Coronary artery (tissue), 2 donors: ENCODE results near the gene AOC1.

Source experiments
- DNase-seq: peaks from one replicate; pipeline ENCODE4 v3.0.0-alpha.2; 2017; ENCODE audit warnings: low spot score
- H3K27ac ChIP-seq, 2 donors: fragments of 200-600 bp; sonication (generic); one replicate each; pipeline ENCODE4 v1.5.1; 2016 to 2019
- H3K4me3 ChIP-seq: fragments of 200-600 bp; sonication (generic); 2 replicates; pipeline ENCODE4 v1.5.1; 2016; ENCODE audit warnings: mild to moderate bottlenecking, moderate library complexity
- CTCF ChIP-seq: fragments of 200-600 bp; sonication (generic); IDR thresholded peaks from one replicate; pipeline ENCODE4 v1.5.1; 2019; ENCODE audit warnings: antibody characterized with exemption

Gene AOC1

GRCh38 chr7:150896562-150897209, 44.4 kb downstream of the AOC1 start:
- TF ChIP-seq CTCF, result no peak
- H3K27ac ChIP-seq, result no peak overlapping the region
- H3K4me3 ChIP-seq, result no peak overlapping the region
- no peak for DNase-seq

DNA sequence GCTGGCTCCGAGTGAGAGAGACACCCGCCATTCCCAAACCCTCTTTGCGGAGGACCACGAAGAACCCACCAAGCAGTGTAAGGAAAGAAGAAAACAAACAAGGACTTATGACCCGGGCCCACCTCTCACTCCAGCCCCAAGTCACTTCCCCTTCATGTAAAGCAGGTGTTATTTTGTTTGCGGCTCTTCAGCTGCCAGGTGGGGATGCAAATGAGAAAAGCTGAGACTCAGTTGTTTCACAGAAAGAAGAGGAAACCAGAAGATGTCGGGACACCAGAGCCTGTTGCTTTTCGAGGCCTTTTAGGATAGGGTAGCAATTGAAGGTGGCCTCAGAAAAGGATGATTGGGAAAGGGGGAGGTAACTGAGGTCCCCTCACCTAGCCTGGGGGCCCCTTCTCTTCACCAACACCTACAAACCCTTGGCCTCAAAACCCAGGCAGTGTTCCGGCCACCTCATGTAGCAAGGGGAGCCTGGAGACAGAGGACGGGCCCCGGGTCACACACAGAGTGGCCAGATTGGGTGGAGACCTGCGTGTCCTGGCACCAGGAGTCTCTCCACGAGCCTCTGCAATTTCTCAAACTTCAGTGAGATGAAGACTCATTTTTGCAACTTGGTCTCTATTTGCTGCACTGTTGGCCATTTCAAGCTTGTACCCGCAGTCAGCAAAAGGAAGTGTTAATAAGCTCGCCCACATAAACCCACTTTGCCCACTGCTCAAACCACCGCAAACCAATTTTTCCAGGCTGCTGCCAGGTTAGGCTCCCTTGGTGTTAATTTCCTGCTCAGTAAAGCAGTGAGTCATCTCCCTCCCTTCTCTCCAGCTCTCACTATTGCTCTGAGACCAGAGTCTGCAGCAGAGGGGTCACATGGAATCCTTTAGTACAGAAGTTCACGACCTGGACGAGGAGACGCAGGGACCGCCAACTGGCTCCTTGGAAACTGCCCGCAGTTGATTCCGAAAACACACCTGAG, 45.5 kb downstream of the AOC1 start:
- Histone ChIP-seq H3K4me3 (no peak overlapping the region), H3K27ac (no peak overlapping the region)
- no peak for DNase-seq
- no peak for TF ChIP-seq CTCF

DNA sequence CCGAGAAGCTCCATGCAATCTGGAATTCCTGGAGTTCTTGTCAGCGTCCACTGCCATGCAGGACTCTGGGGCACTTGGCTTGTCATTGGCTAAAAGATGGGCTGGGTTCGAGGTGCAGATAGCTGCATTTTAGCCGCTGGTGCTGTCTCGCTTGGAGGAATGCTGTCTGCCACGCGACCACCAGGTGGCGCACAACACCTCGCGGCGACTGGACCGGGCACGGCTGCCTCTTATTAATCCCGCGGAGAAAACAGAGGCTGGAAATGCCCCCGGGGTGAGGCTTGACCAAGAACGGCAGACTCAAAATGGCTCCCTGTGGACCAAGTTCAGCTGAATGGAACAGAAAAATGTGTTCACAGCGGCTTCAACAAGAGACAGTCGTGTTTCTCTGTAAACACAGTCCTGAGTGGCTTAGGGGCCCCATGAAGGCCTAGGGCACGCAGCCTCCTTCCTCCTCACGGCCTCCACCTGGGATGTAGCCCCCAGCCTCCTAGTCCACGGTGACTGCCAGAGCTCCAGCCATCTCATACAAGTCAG, 46.2 kb downstream of the AOC1 start:
- no peak overlapping the region for H3K27ac ChIP-seq

DNA sequence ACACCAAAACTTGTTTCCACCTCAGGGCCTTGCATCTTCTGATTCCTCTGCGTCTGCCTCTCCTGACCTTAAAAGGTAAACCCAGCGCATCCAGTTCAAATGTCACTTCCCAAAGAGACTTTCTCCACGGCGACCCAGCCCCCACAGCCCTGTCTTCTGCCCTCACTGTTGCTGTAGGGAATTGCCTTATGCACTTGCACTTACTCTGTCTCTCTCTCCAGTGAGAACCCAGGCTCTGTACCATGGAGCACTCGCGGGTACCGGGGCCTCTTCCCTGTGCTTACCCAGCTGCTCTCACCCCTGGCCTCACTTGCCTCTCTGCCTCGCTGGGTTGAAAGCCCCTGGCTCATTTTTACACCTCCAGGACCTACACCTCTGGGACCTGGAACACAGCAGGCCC, 48.4 kb downstream of the AOC1 start:
- DNase-seq, result no peak
- Histone ChIP-seq H3K4me3 (no peak overlapping the region), H3K27ac (no peak overlapping the region)
- TF ChIP-seq CTCF, result no peak

More for the DNA sequence above, 46.2 kb downstream of the AOC1 start:
- peak; percentile 95 for TF ChIP-seq CTCF
- H3K4me3 ChIP-seq, result no peak overlapping the region
- DNase-seq, result no peak

- no peak for DNase-seq
- Histone ChIP-seq H3K27ac (no peak overlapping the region), H3K4me3 (no peak overlapping the region)
- no peak for TF ChIP-seq CTCF
These were observed 49.1 kb downstream of the AOC1 start for GRCh38 chr7:150901160-150902035.

DNA sequence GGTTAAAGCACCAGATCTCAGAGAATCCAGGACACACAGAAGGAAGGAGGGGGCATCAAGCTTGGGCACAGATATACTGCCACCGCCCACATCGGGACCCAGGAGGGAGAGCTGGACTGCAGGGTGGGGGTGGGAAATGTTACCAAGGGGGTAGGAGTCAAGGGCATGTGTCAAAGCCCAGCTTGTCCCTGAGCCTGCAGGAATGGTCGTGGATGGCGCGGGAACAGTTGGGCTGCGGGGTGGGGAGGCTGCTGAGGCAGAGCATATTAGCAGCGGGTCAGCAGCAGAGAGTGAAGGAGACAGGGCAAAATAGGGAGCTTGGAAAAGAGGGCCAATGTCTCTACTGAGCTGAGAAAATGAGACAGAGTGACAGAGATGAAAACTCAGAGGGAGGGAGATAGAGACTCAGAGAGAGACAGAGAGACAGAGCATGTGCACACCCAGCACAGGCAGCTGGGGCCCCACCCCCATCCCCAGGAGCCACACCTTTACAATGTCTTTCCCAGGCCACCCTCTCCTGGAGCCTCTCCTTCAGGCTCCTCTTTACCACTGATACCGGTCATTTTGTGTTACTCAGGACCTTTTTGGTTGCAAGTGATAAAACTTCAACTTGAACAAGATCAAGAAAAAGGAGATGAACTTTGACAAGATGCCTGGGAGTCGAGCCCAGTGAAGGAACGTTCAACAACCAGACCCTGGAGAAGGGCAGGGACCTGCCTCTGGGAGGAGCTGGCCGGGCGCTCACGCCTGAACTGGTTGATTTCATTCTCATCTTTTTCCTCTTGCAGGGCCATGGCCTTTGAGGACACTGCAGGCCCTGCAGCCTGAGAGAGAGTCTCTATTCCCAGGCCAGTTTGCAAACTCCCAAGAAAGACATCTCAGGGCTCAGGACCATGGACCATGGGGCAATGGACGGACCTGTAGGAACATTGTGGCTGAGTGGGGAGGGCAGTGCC, 50.0 kb downstream of the AOC1 start:
- TF ChIP-seq CTCF, result no peak
- no peak overlapping the region for H3K27ac ChIP-seq
- DNase-seq, result no peak
- no peak overlapping the region for H3K4me3 ChIP-seq
